Osteoblast (primary cell): Measurements from ENCODE around the gene GPI. TPM values are rescaled to one million over a fixed set of nuclear protein-coding genes. Genes with fewer than 3 reads are reported as not detected.

Experiments
- DNase-seq: peaks from one replicate; pipeline ENCODE4 v3.0.0; 2011; ENCODE audit warnings: low spot score, mixed read lengths; ENCODE audit not compliant: insufficient read length; ENCODE audit errors: missing footprints
- H2AFZ ChIP-seq: 2 replicates; pipeline ENCODE4 v1.6.0; 2011; ENCODE audit warnings: mild to moderate bottlenecking, low read length
- H3K27ac ChIP-seq: 2 replicates; pipeline ENCODE4 v1.5.1; 2011; ENCODE audit warnings: mild to moderate bottlenecking, low read depth, low read length, moderate library complexity
- H3K27me3 ChIP-seq: 2 replicates; pipeline ENCODE4 v1.6.0; 2012; ENCODE audit warnings: mild to moderate bottlenecking, control low read depth, inconsistent platforms, low read length, moderate library complexity; ENCODE audit not compliant: insufficient read depth
- H3K36me3 ChIP-seq: 2 replicates; pipeline ENCODE4 v1.5.1; 2011; ENCODE audit warnings: mild to moderate bottlenecking, low read length, control low read depth, moderate library complexity; ENCODE audit not compliant: insufficient read depth
- H3K4me1 ChIP-seq: 2 replicates; pipeline ENCODE4 v1.5.1; 2011; ENCODE audit warnings: mild to moderate bottlenecking, low read length, control low read depth, moderate library complexity; ENCODE audit not compliant: insufficient read depth
- H3K4me2 ChIP-seq: 2 replicates; pipeline ENCODE4 v1.6.0; 2011; ENCODE audit warnings: mild to moderate bottlenecking, low read length; ENCODE audit not compliant: insufficient read depth
- H3K4me3 ChIP-seq: fragments of 200-600 bp; sonication (generic); 3 replicates; pipeline ENCODE4 v1.5.1; 2012; ENCODE audit warnings: mild to moderate bottlenecking, low read length, inconsistent platforms; ENCODE audit not compliant: insufficient read depth
- H3K79me2 ChIP-seq: 2 replicates; pipeline ENCODE4 v1.6.0; 2012; ENCODE audit warnings: mild to moderate bottlenecking, low read length, control low read depth, inconsistent platforms; ENCODE audit not compliant: insufficient read depth
- H3K9me3 ChIP-seq: 2 replicates; pipeline ENCODE4 v1.5.1; 2011; ENCODE audit warnings: low read depth, low read length, control low read depth
- H4K20me1 ChIP-seq: 2 replicates; pipeline ENCODE4 v1.6.0; 2012; ENCODE audit warnings: mild to moderate bottlenecking, low read length, control low read depth; ENCODE audit not compliant: insufficient read depth
- total RNA-seq: library from RNA; depleted of rRNA; stranded (reverse); fragments of >200 nt; gene quantifications from 2 replicates; pipeline ENCODE4 v1.2.3, GENCODE V29; 2012
- TF ChIP-seq, protein P1 (sequence below): IDR thresholded peaks from 2 replicates; pipeline ENCODE4 v1.5.1; 2011; ENCODE audit warnings: mild to moderate bottlenecking, low read depth, low read length, moderate library complexity; ENCODE audit errors: extremely low read depth

Gene GPI
- total RNA-seq, 1 donor = 133 TPM

DNA sequence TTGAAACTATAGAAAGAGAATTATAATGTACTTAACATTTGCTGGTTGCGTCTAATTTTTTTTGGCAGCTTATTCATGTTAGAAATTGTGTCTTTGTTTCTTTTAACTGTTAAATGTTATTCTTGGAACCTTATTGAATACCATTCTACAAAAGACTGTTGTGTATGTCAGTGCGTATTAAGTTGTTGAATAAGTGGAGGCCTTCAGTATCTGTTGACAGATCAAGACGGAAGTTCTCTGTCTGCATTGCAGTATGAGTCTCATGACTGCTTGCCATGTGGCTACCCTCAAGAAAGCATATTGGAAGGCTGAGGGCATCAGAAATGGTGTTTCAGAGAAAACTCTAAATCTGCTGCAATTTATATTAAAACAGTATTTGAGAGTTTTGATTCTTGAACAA lies 71.7 kb downstream of the GPI start:
- peaks cover 4% of the 10 kb centered on the region for H3K4me1 ChIP-seq

DNA sequence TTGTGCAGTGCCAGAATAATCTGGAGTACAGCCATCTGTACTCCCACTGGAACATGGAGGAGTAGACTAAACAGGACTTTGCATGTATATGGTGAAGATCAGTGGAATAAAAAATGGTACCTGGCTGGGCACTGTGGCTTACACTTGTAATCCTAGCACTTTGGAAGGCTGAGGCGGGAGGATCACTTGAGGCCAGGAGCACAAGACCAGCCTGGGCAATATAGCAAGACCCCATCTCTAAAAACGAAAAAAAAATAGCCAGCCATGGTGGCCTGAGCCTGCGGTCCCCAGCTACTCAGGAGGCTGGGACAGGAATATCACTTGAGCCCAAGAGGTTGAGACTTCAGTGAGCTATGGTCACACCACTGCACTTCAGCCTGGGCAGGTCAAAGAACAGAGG lies 83.2 kb downstream of the GPI start:
- no peak overlapping the region for H3K4me3 ChIP-seq
- H3K79me2 ChIP-seq = peaks cover 32% of the 10 kb centered on the region
- H3K4me2 ChIP-seq = no peak overlapping the region
- no peak for DNase-seq
- no peak overlapping the region for H2AFZ ChIP-seq
- peaks cover 70% of the 10 kb centered on the region for H3K36me3 ChIP-seq
- H3K27ac ChIP-seq = no peak overlapping the region
- TF ChIP-seq, protein P1, sequence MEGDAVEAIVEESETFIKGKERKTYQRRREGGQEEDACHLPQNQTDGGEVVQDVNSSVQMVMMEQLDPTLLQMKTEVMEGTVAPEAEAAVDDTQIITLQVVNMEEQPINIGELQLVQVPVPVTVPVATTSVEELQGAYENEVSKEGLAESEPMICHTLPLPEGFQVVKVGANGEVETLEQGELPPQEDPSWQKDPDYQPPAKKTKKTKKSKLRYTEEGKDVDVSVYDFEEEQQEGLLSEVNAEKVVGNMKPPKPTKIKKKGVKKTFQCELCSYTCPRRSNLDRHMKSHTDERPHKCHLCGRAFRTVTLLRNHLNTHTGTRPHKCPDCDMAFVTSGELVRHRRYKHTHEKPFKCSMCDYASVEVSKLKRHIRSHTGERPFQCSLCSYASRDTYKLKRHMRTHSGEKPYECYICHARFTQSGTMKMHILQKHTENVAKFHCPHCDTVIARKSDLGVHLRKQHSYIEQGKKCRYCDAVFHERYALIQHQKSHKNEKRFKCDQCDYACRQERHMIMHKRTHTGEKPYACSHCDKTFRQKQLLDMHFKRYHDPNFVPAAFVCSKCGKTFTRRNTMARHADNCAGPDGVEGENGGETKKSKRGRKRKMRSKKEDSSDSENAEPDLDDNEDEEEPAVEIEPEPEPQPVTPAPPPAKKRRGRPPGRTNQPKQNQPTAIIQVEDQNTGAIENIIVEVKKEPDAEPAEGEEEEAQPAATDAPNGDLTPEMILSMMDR = no peak
- H3K4me1 ChIP-seq = peaks cover 12% of the 10 kb centered on the region
- no peaks in the 10 kb centered on the region for H3K9me3 ChIP-seq
- no peaks in the 10 kb centered on the region for H3K27me3 ChIP-seq
- H4K20me1 ChIP-seq = peaks cover under 1% of the 10 kb centered on the region

More for the DNA sequence above, 71.7 kb downstream of the GPI start:
- H3K27ac ChIP-seq = peak overlapping the region; percentile 39
- TF ChIP-seq, protein P1 = no peak
- H2AFZ ChIP-seq = no peak overlapping the region
- peaks cover 85% of the 10 kb centered on the region for H3K79me2 ChIP-seq
- peaks cover 83% of the 10 kb centered on the region for H3K36me3 ChIP-seq
- no peak for DNase-seq
- no peaks in the 10 kb centered on the region for H3K9me3 ChIP-seq
- no peaks in the 10 kb centered on the region for H3K27me3 ChIP-seq
- no peak overlapping the region for H3K4me2 ChIP-seq
- peaks cover 30% of the 10 kb centered on the region for H4K20me1 ChIP-seq
- no peak overlapping the region for H3K4me3 ChIP-seq

Other genes with a start within 250 kb of the GPI start
- 77.8 and 85.8 TPM in 2 replicates for gene LSM14A, start 192.7 kb upstream of the GPI start, total RNA-seq
- 25.0 and 29.8 TPM in 2 replicates for gene GARRE1, start 110.6 kb upstream of the GPI start, total RNA-seq
- 9.4 and 10.5 TPM in 2 replicates for gene PDCD2L, start 39.2 kb downstream of the GPI start, total RNA-seq
- 112 and 121 TPM in 2 replicates for gene UBA2, start 63.2 kb downstream of the GPI start, total RNA-seq
- 38.7 and 43.9 TPM in 2 replicates for gene WTIP, start 116.6 kb downstream of the GPI start, total RNA-seq